HG03095 (cell line): ENCODE data around the gene POLR2C.
A peak's percentile ranks its signal among the peaks of the same experiment; 100 is the strongest.
"Not testable (repeated sequence)": the region's sequence is repeated elsewhere in the genome, so short reads cannot be mapped to it uniquely, and the experiment has no call there.

ENCODE experiments used
- ATAC-seq: cut with Tn5 transposase; IDR thresholded peaks from one replicate; pipeline ENCODE4 v1.9.1; 2021; ENCODE audit warnings: moderate library complexity; ENCODE audit not compliant: unreplicated experiment

Gene POLR2C

DNA sequence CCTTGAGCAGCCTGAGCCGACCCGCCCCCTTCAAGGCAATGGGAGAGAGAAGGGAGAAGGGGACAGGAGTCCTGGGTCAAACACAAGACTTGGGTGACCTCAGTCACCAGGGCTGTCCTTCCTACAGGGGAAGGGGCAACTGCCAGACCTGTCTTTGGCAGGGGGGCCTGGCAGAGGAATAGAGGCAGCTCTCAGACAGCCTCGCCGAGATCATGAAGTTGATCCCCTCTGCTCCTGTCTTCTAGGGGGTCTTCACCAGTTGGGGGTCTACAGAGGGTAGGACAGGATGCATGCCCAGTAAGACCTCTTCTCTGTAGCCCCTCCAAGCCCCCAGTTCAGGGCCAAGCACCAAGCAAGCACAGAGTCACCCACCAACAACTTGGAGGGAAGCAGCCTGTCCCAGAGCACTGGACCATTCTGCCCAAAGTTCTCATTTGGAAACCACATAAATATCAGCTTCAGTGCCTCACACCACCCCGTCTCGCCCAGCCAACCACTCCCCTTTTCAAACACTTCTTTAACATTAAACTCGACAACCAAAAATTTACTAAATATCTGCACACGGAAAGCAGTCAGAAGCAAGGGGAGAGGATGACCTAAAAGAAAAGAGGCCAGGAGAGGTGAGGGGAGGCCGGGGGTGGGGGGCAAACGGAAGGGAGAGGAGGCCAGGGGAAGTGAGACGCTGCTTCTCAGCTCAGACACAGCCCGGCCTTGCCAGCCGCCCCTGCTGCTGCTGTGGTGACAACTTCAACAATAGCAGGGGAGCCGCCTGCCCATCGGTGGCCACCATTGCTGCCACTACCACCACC is 16.1 kb downstream of the POLR2C start:
- no peak for ATAC-seq

DNA sequence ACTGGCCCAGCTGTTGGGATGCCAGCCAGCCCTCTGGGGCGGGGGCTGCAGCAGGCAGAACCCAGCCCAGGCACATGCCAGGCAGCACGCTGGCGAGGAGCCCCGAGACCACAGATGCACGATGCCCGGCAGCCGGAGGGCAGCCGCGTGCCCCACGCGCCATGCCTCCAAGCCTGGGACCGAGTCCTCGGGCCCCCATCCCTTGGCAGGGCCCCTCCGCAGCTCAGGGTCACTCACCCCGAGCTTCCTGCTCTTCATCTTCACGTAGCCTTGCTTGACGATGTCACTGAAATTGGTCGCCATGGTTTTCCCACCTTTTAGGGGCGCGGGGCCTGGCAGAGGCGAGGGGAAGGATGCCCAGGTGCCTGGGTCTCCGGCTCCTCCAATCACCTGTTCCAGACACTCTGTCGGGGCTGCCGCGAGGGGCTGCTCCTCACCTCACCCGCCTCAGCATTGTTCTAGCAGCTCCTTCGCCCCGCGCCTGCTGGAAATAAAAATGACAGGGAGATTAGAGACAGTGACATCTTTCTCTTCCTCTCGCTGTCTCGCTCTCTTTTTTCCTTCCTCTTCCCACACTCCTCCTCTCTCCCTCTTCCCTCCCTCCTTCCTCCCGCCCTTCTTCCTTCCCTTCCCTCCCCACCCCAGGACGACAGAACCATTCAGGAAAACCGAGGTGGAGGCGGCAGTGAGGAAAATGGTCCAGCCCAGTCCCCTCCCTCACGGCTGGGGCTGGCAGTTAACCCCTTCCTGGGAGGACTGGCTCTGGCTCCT is 16.9 kb downstream of the POLR2C start:
- no peak for ATAC-seq

GRCh38 chr16:57479976-57480753 is 17.7 kb downstream of the POLR2C start:
- ATAC-seq: no peak

DNA sequence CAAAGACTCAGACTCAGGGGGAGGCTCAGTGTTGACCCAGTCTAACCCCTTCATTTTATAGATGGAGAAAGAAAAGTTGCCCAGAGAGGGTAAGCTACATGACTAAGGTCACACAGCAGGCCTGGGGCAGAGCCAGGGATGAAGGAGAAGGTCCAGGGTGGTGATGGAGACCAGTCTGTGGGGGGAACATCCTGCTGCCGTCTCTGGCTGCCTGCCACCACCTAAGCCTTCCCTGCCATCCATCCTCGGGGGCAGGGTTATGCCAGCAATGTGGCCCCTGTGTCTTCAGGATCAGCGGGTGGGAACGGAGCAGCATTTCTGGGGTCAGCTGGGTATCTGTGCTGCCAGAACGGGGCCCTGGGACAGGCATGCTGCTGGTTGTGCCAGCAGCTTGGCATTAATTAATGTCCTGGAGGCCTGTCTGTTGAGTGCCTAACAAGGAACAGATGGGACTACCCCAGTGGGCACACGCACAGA is 18.3 kb downstream of the POLR2C start:
- ATAC-seq: no peak

DNA sequence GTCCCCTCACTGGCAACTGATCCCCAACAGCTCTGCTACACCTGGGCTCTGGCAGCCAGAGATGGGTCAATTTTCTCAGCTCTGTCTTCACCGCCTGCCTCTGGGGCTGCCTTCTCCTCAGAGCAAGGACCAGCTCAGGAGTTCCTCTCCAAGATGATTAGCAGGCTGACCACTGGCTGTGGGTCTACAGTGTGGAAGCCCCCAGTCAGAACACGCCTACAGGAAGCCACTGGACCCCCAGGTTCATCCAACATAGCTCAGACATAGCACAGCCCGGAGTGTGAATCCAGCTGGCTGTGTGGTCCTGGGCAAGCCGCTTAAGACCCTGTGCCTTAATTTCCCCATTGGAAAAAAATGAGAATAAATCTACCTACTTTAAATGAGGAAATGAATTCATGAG is 18.9 kb downstream of the POLR2C start:
- ATAC-seq: no peak

- no peak for ATAC-seq
Observed at GRCh38 chr16:57482845-57483545, 20.5 kb downstream of the POLR2C start.

- ATAC-seq: no peak
Observed at GRCh38 chr16:57483725-57484514, 21.4 kb downstream of the POLR2C start.

DNA sequence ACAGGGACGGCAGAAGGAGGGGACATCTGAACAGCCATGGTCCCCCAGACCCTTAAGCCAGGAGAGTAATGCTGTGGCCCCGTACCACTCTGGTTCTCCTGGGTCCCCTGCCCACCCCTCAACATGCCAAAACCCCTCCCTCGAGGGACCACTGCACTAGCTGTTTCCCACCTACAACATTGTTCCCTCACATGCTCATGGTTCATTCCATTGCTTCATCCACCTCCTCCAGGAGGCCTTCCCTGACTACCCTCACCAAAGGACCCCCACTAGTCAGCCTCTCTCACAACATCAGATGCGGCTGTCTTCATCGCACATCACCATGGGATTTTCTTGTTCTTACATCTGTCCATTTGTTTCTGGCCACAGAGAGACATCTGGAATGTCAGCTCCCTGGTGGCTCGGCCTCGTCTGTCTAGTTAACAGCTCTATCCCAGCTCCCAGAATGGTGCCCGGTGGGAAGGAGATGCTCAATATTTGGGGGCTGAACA is 22.1 kb downstream of the POLR2C start:
- no peak for ATAC-seq

DNA sequence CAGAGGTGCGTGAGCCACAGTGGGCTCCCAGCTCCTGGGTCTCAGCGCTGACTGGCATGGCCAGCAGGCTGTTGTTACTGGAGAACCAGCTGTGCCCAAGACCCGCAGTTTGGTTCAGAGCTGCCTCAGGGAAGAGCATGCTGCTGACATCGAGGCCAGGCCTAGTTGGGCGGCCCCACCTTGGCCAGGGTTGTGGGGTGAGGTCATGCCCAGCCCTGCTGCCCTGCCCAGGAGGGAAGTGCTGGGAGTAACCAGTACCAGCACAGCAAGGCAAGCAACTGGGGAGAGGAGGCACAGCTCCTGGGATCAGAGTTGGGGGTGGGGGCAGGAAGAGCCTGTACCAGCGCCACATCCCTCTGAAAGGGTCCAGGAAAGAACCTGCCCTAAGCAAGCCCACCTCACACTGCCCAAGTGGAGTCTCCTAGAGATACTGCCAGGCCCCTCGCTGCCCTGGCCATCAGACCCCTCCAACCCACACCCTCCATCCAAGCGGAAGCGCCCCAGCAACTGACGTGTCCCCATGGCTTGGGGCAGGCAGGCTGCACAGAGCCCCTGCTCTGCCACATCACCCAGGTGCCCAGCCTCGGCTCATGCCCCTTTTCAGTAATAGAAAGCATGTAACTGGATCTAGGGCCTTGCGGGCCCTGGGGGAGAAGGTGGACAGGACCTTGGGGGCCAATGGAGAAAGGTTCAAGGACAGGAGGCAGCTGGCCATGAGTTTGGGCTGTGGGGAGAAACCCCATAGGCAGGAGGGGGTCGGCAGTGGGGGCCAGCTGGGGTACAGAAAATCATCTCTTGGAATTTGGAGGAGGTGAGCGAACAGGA is 22.8 kb downstream of the POLR2C start:
- ATAC-seq: no peak

DNA sequence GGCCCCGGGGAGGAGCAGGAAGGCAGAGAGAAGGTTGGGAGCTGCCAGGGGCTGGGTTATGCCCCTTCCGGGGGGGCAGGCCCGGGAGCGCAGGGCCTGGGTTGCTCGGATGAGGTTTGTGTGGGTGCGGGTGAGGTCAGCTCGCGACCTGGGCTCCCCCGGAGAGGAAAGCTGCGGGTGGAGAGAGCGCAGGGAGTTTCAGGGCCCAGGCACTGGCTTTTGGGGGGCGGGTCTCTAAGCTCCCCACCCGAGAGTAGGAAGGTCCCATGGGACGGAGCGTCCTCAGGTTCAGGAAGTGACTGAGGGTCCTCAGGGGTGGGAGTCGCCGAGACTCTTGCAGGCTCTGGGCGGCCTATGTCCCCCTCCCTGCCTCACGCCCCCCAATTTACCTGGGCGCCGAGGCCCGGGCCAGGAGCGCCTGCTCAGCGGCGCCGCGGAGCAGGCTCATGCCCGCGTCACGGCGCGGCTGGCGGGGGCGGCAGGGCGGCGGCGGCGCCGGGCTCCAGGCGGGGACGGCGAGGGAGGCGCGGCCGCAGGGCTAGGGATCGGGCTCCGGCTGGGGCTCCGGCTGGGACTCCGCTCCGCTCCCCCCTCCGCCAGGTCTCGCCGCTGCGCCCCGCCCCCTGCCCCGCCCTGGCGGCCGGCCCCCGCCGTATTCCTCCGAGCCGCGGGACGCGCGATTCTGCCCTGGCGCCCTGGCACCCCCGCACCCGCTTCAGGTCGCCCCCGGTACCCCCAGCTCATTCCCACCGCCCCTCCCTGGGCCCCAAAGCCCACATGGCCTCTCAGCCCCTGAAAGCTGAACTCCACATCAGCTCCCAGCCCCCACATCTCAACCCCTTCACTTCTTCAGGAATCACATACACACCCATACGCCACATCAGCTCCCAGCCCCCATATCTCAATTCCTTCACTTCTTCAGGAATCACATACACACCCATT is 23.7 kb downstream of the POLR2C start, which contains the start of gene DOK4:
Gene DOK4 (minus strand): TSS at position 578 of the 942 bp plus-strand sequence. CDS start 6,986 bp downstream, outside the sequence.
- ATAC-seq: peak; percentile 78

- ATAC-seq: no peak
Observed at GRCh38 chr16:57486858-57487834, 24.7 kb downstream of the POLR2C start.

DNA sequence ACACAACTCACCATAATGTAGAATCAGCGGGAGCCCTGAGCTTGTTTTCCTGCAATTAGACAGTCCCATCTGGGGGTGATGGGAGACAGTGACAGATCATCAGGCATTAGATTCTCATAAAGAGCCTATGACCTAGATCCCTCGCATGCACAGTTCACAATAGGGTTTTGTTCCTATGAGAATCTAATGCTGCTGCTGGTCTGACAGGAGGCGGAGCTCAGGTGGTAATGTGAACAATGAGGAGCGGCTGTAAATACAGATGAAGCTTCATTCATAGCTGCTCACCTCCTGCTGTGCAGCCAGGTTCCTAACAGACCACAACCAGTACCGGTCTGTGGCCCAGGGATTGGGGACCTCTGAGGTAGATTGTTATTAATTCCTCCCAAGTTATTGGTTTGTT is 26.8 kb downstream of the POLR2C start:
- no peak for ATAC-seq

- no peak for ATAC-seq
Observed at GRCh38 chr16:57493767-57494166, 31.3 kb downstream of the POLR2C start.

- no peak for ATAC-seq
Observed at GRCh38 chr16:57497121-57497520, 34.6 kb downstream of the POLR2C start.

GRCh38 chr16:57498031-57498430 is 35.6 kb downstream of the POLR2C start:
- ATAC-seq: no peak

DNA sequence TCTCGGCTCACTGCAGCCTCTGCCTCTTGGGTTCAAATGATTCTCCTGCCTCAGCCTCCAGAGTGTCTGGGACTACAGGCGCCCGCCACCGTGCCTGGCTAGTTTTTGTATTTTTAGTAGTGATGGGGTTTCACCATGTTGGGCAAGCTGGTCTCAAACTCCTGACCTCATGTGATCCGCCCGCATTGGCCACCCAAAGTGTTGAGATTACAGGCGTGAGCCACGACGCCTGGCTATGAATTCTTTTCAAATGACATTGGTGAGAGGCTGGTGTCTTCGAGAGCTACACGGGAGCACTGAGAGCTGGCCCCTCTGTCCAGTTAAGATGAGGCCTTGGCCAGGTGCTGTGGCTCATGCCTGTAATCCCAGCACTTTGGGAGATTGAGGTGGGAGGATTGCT is 37.5 kb downstream of the POLR2C start:
- not testable (repeated sequence) for ATAC-seq
